Ectodermal cell (in vitro differentiated cells): ENCODE measurements around the gene CRYZL1.

Source experiments
- H3K27ac ChIP-seq: 2 replicates; pipeline ENCODE4 v1.7.0; 2013; ENCODE audit warnings: mild to moderate bottlenecking, low read depth, low read length; ENCODE audit not compliant: insufficient read depth, poor library complexity, severe bottlenecking
- H3K27me3 ChIP-seq: 2 replicates; pipeline ENCODE4 v1.7.0; 2013; ENCODE audit warnings: mild to moderate bottlenecking, low read length; ENCODE audit not compliant: insufficient read depth, control insufficient read depth, poor library complexity, severe bottlenecking
- H3K36me3 ChIP-seq: one replicate; pipeline ENCODE4 v1.7.0; 2013; ENCODE audit warnings: low read length; ENCODE audit not compliant: control insufficient read depth, insufficient read depth
- H3K4me1 ChIP-seq: one replicate; pipeline ENCODE4 v1.7.0; 2013; ENCODE audit warnings: low read length; ENCODE audit not compliant: control insufficient read depth, insufficient read depth
- H3K4me3 ChIP-seq: 2 replicates; pipeline ENCODE4 v1.7.0; 2013; ENCODE audit warnings: low read depth, low read length, control low read depth; ENCODE audit not compliant: insufficient read depth
- H3K9me3 ChIP-seq: 2 replicates; pipeline ENCODE4 v1.7.0; 2013; ENCODE audit warnings: mild to moderate bottlenecking, low read length, moderate library complexity; ENCODE audit not compliant: control insufficient read depth
- WGBS, 2 experiments: methylation state at CpG; one replicate each; pipeline ENCODE4 v1.1.7; 2013; ENCODE audit warnings: missing lambda C conversion rate in 2 of 2; 5-methylcytosine and 5-hydroxymethylcytosine counted together

CRYZL1 gene

DNA sequence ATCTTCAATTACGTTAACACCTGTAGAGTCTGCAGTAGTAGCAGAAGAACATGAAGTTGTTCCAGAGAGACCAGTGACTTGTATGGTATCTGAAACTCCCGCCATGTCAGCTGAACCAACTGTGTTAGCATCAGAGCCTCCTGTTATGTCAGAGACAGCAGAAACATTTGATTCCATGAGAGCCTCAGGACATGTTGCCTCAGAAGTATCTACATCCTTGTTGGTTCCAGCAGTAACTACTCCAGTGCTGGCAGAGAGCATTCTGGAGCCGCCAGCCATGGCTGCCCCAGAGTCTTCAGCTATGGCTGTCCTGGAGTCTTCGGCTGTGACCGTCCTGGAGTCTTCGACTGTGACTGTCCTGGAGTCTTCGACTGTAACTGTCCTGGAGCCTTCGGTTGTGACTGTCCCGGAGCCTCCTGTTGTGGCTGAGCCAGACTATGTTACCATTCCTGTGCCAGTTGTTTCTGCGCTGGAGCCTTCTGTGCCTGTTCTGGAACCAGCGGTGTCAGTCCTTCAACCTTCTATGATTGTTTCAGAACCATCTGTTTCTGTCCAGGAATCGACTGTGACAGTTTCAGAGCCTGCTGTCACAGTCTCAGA is 88.4 kb downstream of the CRYZL1 start:
- Histone ChIP-seq H3K4me3 (no peak overlapping the region), H3K27ac (no peak overlapping the region), H3K36me3 (peaks cover 79% of the 10 kb centered on the region), H3K9me3 (no peaks in the 10 kb centered on the region), H3K27me3 (no peaks in the 10 kb centered on the region), H3K4me1 (no peaks in the 10 kb centered on the region)
- WGBS, 2 experiments = 94% methylated on average over 12 of the region's 12 CpGs

DNA sequence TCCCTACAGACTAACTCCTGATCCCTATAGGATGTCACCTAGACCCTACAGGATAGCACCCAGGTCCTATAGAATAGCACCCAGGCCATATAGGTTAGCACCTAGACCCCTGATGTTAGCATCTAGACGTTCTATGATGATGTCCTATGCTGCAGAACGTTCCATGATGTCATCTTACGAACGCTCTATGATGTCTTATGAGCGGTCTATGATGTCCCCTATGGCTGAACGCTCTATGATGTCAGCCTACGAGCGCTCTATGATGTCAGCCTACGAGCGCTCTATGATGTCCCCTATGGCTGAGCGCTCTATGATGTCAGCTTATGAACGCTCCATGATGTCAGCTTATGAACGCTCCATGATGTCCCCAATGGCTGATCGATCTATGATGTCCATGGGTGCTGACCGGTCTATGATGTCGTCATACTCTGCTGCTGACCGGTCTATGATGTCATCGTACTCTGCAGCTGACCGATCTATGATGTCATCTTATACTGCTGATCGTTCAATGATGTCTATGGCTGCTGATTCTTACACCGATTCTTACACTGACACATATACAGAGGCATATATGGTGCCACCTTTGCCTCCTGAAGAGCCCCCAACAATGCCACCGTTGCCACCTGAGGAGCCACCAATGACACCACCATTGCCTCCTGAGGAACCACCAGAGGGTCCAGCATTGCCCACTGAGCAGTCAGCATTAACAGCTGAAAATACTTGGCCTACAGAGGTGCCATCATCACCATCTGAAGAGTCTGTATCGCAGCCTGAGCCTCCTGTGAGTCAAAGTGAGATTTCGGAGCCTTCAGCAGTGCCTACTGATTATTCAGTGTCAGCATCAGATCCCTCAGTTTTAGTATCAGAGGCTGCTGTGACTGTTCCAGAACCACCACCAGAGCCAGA is 89.2 kb downstream of the CRYZL1 start:
- Histone ChIP-seq H3K27me3 (no peaks in the 10 kb centered on the region), H3K4me3 (no peak overlapping the region), H3K27ac (no peak overlapping the region), H3K4me1 (no peaks in the 10 kb centered on the region), H3K36me3 (peaks cover 73% of the 10 kb centered on the region), H3K9me3 (no peaks in the 10 kb centered on the region)
- 97% methylated on average over 24 of the region's 24 CpGs for WGBS, 2 experiments

DNA sequence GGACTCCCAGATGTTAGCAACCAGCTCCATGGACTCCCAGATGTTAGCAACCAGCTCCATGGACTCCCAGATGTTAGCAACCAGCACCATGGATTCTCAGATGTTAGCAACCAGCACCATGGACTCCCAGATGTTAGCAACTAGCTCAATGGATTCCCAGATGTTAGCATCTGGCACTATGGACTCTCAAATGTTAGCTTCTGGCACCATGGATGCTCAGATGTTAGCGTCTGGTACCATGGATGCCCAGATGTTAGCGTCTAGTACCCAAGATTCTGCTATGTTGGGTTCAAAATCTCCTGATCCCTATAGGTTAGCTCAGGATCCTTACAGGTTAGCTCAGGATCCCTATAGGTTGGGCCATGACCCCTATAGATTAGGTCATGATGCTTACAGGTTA is 89.9 kb downstream of the CRYZL1 start:
- H3K4me3 ChIP-seq = no peak overlapping the region
- no peaks in the 10 kb centered on the region for H3K4me1 ChIP-seq
- WGBS, 2 experiments = 96 to 97% methylated on average over 2 of the region's 2 CpGs
- peaks cover 77% of the 10 kb centered on the region for H3K36me3 ChIP-seq
- no peaks in the 10 kb centered on the region for H3K27me3 ChIP-seq
- no peak overlapping the region for H3K27ac ChIP-seq
- H3K9me3 ChIP-seq = no peaks in the 10 kb centered on the region

DNA sequence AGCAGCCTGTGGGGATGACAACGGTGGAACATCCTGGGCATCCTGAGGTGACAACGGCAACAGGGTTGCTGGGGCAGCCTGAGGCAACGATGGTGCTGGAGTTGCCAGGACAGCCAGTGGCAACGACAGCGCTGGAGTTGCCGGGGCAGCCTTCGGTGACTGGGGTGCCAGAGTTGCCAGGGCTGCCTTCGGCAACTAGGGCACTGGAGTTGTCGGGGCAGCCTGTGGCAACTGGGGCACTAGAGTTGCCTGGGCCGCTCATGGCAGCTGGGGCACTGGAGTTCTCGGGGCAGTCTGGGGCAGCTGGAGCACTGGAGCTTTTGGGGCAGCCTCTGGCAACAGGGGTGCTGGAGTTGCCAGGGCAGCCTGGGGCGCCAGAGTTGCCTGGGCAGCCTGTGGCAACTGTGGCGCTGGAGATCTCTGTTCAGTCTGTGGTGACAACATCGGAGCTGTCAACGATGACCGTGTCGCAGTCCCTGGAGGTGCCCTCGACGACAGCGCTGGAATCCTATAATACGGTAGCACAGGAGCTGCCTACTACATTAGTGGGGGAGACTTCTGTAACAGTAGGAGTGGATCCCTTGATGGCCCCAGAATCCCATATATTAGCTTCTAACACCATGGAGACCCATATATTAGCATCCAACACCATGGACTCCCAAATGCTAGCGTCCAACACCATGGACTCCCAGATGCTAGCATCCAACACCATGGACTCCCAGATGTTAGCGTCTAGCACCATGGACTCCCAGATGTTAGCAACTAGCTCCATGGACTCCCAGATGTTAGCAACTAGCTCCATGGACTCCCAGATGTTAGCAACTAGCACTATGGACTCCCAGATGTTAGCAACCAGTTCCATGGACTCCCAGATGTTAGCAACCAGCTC is 90.5 kb downstream of the CRYZL1 start:
- no peaks in the 10 kb centered on the region for H3K9me3 ChIP-seq
- no peak overlapping the region for H3K27ac ChIP-seq
- H3K27me3 ChIP-seq = no peaks in the 10 kb centered on the region
- 96 to 97% methylated on average over 23 of the region's 23 CpGs for WGBS, 2 experiments
- no peak overlapping the region for H3K4me3 ChIP-seq
- peaks cover 78% of the 10 kb centered on the region for H3K36me3 ChIP-seq
- H3K4me1 ChIP-seq = no peaks in the 10 kb centered on the region

DNA sequence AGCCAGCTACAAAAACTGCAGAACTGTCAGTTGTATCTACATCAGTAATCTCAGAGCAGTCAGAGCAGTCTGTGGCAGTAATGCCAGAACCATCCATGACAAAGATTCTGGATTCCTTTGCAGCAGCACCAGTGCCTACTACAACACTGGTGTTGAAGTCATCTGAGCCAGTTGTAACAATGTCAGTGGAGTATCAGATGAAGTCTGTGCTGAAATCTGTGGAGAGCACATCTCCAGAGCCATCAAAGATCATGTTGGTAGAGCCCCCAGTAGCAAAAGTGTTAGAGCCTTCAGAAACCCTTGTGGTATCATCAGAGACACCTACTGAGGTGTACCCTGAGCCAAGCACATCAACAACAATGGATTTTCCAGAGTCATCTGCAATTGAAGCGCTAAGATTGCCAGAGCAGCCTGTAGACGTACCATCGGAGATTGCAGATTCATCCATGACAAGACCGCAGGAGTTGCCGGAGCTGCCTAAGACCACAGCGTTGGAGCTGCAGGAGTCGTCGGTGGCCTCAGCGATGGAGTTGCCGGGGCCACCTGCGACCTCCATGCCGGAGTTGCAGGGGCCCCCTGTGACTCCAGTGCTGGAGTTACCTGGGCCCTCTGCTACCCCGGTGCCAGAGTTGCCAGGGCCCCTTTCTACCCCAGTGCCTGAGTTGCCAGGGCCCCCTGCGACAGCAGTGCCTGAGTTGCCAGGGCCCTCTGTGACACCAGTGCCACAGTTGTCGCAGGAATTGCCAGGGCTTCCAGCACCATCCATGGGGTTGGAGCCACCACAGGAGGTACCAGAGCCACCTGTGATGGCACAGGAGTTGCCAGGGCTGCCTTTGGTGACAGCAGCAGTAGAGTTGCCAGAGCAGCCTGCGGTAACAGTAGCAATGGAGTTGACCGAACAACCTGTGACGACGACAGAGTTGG is 91.4 kb downstream of the CRYZL1 start:
- H3K9me3 ChIP-seq = no peaks in the 10 kb centered on the region

DNA sequence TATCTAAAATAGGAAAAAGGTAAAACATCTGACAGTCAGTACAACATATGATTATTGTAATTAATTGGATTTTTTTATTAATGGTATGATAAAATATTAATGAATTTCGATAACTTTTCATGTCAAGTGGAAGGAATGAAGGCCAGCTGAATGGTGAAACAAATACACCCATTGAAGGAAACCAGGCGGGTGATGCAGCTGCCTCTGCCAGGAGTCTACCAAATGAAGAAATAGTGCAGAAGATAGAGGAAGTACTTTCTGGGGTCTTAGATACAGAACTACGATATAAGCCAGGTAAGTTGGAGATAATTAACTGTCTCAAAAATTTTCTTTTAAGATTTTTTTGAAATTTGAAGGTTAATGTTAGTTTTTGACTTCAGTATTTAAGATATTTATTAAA is 95.5 kb downstream of the CRYZL1 start:
- Histone ChIP-seq H3K4me3 (no peak overlapping the region), H3K36me3 (peaks cover 37% of the 10 kb centered on the region), H3K27me3 (no peaks in the 10 kb centered on the region), H3K27ac (no peak overlapping the region), H3K9me3 (no peaks in the 10 kb centered on the region), H3K4me1 (no peaks in the 10 kb centered on the region)
- 90 to 96% methylated on average over 3 of the region's 3 CpGs for WGBS, 2 experiments

More for the DNA sequence above, 91.4 kb downstream of the CRYZL1 start:
- H3K27ac ChIP-seq = no peak overlapping the region
- H3K4me3 ChIP-seq = no peak overlapping the region
- WGBS, 2 experiments = 97 to 98% methylated on average over 19 of the region's 19 CpGs
- peaks cover 75% of the 10 kb centered on the region for H3K36me3 ChIP-seq
- no peaks in the 10 kb centered on the region for H3K27me3 ChIP-seq
- no peaks in the 10 kb centered on the region for H3K4me1 ChIP-seq

DNA sequence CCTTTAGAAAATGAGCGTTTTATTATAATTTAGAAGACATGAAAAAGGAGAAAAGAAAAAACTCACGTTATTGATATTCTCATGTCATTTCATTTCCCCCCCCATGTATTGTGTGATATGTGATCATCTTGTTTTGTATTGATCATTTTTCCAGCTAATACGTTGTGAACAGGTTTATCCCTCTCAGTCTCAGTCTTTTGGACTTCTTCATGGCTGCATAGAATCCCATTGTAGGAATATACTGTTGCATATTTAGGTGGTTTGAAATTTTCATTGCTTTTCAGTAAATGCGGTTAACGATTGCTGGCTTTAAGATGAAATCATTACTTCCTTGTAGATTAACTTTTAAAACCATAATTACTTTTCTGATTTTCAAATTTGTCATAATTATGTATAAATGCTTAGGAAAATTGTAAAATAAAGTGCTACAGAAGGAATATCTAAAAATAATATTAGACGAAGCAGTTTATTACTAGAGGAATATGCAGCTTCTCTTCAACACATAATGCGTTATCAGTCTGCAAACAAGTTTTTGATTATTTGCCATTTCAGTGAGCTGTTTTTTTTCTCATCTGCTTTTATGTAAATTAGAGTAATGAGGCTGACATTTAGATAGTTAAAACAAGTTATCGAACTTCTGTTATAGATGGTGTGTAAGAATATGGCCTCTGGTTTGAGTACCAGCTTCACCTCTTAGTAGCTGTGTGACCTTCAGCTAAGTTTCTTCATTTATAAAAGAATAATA is 96.9 kb downstream of the CRYZL1 start:
- Histone ChIP-seq H3K4me1 (peaks cover 3% of the 10 kb centered on the region), H3K27ac (no peak overlapping the region), H3K4me3 (peak overlapping the region; percentile 93), H3K9me3 (no peaks in the 10 kb centered on the region), H3K36me3 (peaks cover 22% of the 10 kb centered on the region), H3K27me3 (no peaks in the 10 kb centered on the region)
- 53 to 70% methylated on average over 4 to 5 of the region's 8 CpGs for WGBS, 2 experiments

DNA sequence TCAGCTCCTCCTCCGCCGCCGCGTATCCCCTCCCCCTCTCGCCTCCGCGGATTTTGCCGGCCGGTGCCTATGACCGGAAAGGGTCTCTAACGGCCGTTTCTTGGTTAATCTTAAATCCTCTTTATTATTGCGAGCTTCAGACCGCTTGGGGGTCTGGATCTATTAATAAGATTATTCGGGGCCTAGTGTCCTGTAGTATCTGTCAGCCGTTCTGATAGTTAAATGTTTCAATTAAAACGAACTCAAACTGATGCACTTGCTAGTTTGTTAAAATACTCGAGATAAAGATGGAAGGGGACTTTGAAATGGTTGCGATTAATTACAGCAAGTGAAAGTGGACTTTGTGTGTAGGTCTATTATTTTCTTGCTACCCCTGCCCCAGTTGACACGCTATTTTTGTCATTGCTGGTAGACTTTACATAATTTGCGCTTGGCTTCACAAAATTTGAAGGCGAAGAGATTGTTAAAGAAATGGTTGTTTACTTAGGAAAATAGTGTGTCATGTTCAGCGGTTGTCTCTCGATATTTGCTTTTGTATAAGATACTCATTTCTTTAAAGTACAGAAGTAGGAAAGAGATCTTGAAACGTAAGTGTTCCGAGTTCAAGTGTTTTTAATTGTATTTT is 97.9 kb downstream of the CRYZL1 start:
- Histone ChIP-seq H3K27ac (peak overlapping the region; percentile 95), H3K4me3 (peak overlapping the region; percentile 93), H3K36me3 (peaks cover 17% of the 10 kb centered on the region), H3K27me3 (no peaks in the 10 kb centered on the region), H3K4me1 (peaks cover 3% of the 10 kb centered on the region), H3K9me3 (no peaks in the 10 kb centered on the region)
- WGBS, 2 experiments = 1% methylated on average over 26 of the region's 26 CpGs
